ENCODE measurements around the gene SPATA2. TPM values are rescaled to one million over a fixed set of nuclear protein-coding genes. Genes with fewer than 3 reads are reported as not detected.
A peak's percentile ranks its signal among the peaks of the same experiment; 100 is the strongest.

SPATA2 gene
- total and polyA plus RNA-seq, 2 of the 13 experiments (the other 11 are each of a cell fraction or from before 2014, with no cell fraction given) = 3.2 to 8.7 TPM

- TF ChIP-seq NR2C2 (CRISPR knock-in tag; IDR thresholded peaks at IDR 0.05; ENCODE audit: borderline replicate concordance) (no peak), ZNF280B (CRISPR knock-in tag; IDR thresholded peaks at IDR 0.05; ENCODE audit: borderline replicate concordance) (no peak), ZNF878 (CRISPR knock-in tag; IDR thresholded peaks at IDR 0.05) (no peak), STAG1 (CRISPR knock-in tag; IDR thresholded peaks at IDR 0.05) (peak; percentile 93), ZNF430 (CRISPR knock-in tag; IDR thresholded peaks at IDR 0.05) (peak; percentile 59; the same call in 1 of the 2 replicates), CHD4 (IDR thresholded peaks at IDR 0.05; ENCODE audit: borderline replicate concordance, low read length) (no peak), ZMAT5 (CRISPR knock-in tag; IDR thresholded peaks at IDR 0.05; ENCODE audit: borderline replicate concordance, low read depth) (no peak), ARID2 (CRISPR knock-in tag; IDR thresholded peaks at IDR 0.05; ENCODE audit: borderline replicate concordance) (no peak), ZNF503 (CRISPR knock-in tag; IDR thresholded peaks at IDR 0.05) (no peak), GATAD2A (CRISPR knock-in tag; IDR thresholded peaks at IDR 0.05) (0 out of 2 replicates have a peak, but pooled peaks have one; percentile 32), POGK (CRISPR knock-in tag; conservative IDR thresholded peaks at IDR 0.05) (0 out of 2 replicates have a peak, but pooled peaks have one; percentile 62), ERF (CRISPR knock-in tag; IDR thresholded peaks at IDR 0.05) (peak; percentile 61; the same call in 1 of the 2 replicates), XRCC5 (optimal IDR thresholded peaks at IDR 0.05; ENCODE audit: low read length) (peak; percentile 89), ZBTB38 (CRISPR knock-in tag; IDR thresholded peaks at IDR 0.05) (no peak), LRRFIP1 (CRISPR knock-in tag; conservative IDR thresholded peaks at IDR 0.05) (no peak), THRA (CRISPR knock-in tag; IDR thresholded peaks at IDR 0.05; ENCODE audit: borderline replicate concordance) (peak; percentile 24; the same call in 1 of the 2 replicates), ZNF792 (CRISPR knock-in tag; IDR thresholded peaks at IDR 0.05) (no peak), XBP1 (CRISPR knock-in tag; IDR thresholded peaks at IDR 0.05) (no peak), FOXA1 (IDR thresholded peaks at IDR 0.05) (no peak), FOXA1 (CRISPR knock-in tag; IDR thresholded peaks at IDR 0.05) (no peak)
These were observed 26.9 kb downstream of the SPATA2 start (continued) for GRCh38 chr20:49888212-49889000.

All from HepG2 (cell line).